Fibroblast of lung (primary cell): ENCODE measurements around the gene CLEC4G. TPM values are rescaled to one million over a fixed set of nuclear protein-coding genes. Genes with fewer than 3 reads are reported as not detected.

Experiments
- DNase-seq, 2 donors: peaks; one replicate each; pipeline versions ENCODE4 v3.0.0 to v3.0.0-alpha.2; 2010; ENCODE audit warnings: low read depth in 2 of 2
- H2AFZ ChIP-seq: 2 replicates; pipeline ENCODE4 v1.5.1; 2012; ENCODE audit warnings: low read length, control low read depth, inconsistent platforms
- H3K27ac ChIP-seq: 2 replicates; pipeline ENCODE4 v1.5.1; 2011; ENCODE audit warnings: low read length, control low read depth; ENCODE audit not compliant: insufficient read depth
- H3K27me3 ChIP-seq: 2 replicates; pipeline ENCODE4 v1.5.1; 2011; ENCODE audit warnings: mild to moderate bottlenecking, low read length; ENCODE audit not compliant: control insufficient read depth, insufficient read depth
- H3K36me3 ChIP-seq: 2 replicates; pipeline ENCODE4 v1.5.1; 2011; ENCODE audit warnings: low read length; ENCODE audit not compliant: control insufficient read depth, insufficient read depth
- H3K4me1 ChIP-seq: 2 replicates; pipeline ENCODE4 v1.5.1; 2011; ENCODE audit warnings: low read length; ENCODE audit not compliant: control insufficient read depth, insufficient read depth; ENCODE audit errors: extremely low read depth
- H3K4me2 ChIP-seq: 2 replicates; pipeline ENCODE4 v1.5.1; 2011; ENCODE audit warnings: low read length, control low read depth; ENCODE audit not compliant: insufficient read depth; ENCODE audit errors: extremely low read depth
- H3K4me3 ChIP-seq, 4 experiments: fragments of 200-600 bp in 1 of 4; sonication (generic) in 1 of 4; replicated peaks in 1 of 4; 2 replicates each; pipeline ENCODE4 v1.5.1; 2011 to 2016; ENCODE audit warnings: low read length in 4 of 4, low read depth in 3 of 4, mild to moderate bottlenecking in 3 of 4, control low read depth in 2 of 4, inconsistent platforms in 1 of 4, mixed read lengths in 1 of 4; ENCODE audit not compliant: insufficient read depth in 1 of 4; ENCODE audit errors: control extremely low read depth in 1 of 4
- H3K79me2 ChIP-seq: 2 replicates; pipeline ENCODE4 v1.5.1; 2012; ENCODE audit warnings: mild to moderate bottlenecking, low read length, inconsistent platforms; ENCODE audit not compliant: control insufficient read depth, insufficient read depth
- H3K9ac ChIP-seq: 2 replicates; pipeline ENCODE4 v1.5.1; 2011; ENCODE audit warnings: mild to moderate bottlenecking, low read length, control low read depth; ENCODE audit not compliant: insufficient read depth
- H3K9me3 ChIP-seq: 2 replicates; pipeline ENCODE4 v1.5.1; 2012; ENCODE audit warnings: low read depth, low read length; ENCODE audit not compliant: control insufficient read depth, insufficient read depth
- H4K20me1 ChIP-seq: 2 replicates; pipeline ENCODE4 v1.5.1; 2011; ENCODE audit warnings: low read length; ENCODE audit not compliant: control insufficient read depth, insufficient read depth; ENCODE audit errors: extremely low read depth
- CTCF ChIP-seq, 2 donors: IDR thresholded peaks in 1 of 2; conservative IDR thresholded peaks in 1 of 2; 1 replicate in 1 of 2; 2 replicates in 1 of 2; pipeline ENCODE4 v1.5.1; 2011 to 2012; ENCODE audit warnings: low read length in 2 of 2, control low read depth in 1 of 2, inconsistent platforms in 1 of 2, low read depth in 1 of 2, mild to moderate bottlenecking in 1 of 2
- EZH2 ChIP-seq: IDR thresholded peaks from 2 replicates; pipeline ENCODE4 v1.5.1; 2012; ENCODE audit warnings: low read length, control low read depth, mild to moderate bottlenecking; ENCODE audit errors: missing control alignments
- polyA plus RNA-seq, 2 donors: library from polyadenylated mRNA; depleted of rRNA in 1 of 2; stranded (reverse) in 1 of 2; unstranded in 1 of 2; fragments of >200 nt; gene quantifications; 2 replicates each; pipeline ENCODE4 v1.2.1, GENCODE V29; 2011 to 2012; ENCODE audit warnings: missing spikeins in 1 of 2
- total RNA-seq: library from RNA; depleted of rRNA; stranded (reverse); fragments of >200 nt; gene quantifications from 2 replicates; pipeline ENCODE4 v1.2.1, GENCODE V29; 2014

The CLEC4G gene
- total and polyA plus RNA-seq, 2 donors (not counting 1 experiment from before 2014, with no cell fraction given), result not detected

- H3K27ac ChIP-seq, result no peak overlapping the region
- H2AFZ ChIP-seq, result no peak overlapping the region
- H3K4me3 ChIP-seq, result no peak overlapping the region
- H3K9ac ChIP-seq, result no peak overlapping the region
- no peak overlapping the region for H3K4me2 ChIP-seq
- H3K27me3 ChIP-seq, result no peaks in the 10 kb centered on the region
- H3K4me1 ChIP-seq, result no peaks in the 10 kb centered on the region
- no peaks in the 10 kb centered on the region for H3K36me3 ChIP-seq
- no peaks in the 10 kb centered on the region for H3K9me3 ChIP-seq
- TF ChIP-seq CTCF (conservative IDR thresholded peaks at IDR 0.05 in 1 of 2, IDR thresholded peaks at IDR 0.05 in 1 of 2; ENCODE audit: low read depth in 1 of 2, low read length in 2 of 2) (no peak), EZH2 (no peak)
- DNase-seq, result no peak
- no peaks in the 10 kb centered on the region for H4K20me1 ChIP-seq
- H3K79me2 ChIP-seq, result no peaks in the 10 kb centered on the region
Measured at GRCh38 chr19:7725791-7726190, 6.1 kb downstream of the CLEC4G start.

GRCh38 chr19:7722231-7722651, 9.7 kb downstream of the CLEC4G start:
- Histone ChIP-seq H3K4me2 (no peak overlapping the region), H3K9me3 (no peaks in the 10 kb centered on the region), H3K27me3 (no peaks in the 10 kb centered on the region), H3K79me2 (no peaks in the 10 kb centered on the region), H3K4me1 (no peaks in the 10 kb centered on the region), H3K9ac (no peak overlapping the region), H3K36me3 (no peaks in the 10 kb centered on the region), H2AFZ (no peak overlapping the region), H3K27ac (no peak overlapping the region), H3K4me3 (no peak overlapping the region), H4K20me1 (no peaks in the 10 kb centered on the region)
- no peak for DNase-seq
- TF ChIP-seq CTCF (conservative IDR thresholded peaks at IDR 0.05 in 1 of 2, IDR thresholded peaks at IDR 0.05 in 1 of 2; ENCODE audit: low read depth in 1 of 2, low read length in 2 of 2), result no peak
- TF ChIP-seq EZH2, result no peak

- H3K9me3 ChIP-seq, result no peaks in the 10 kb centered on the region
- H3K27me3 ChIP-seq, result no peaks in the 10 kb centered on the region
- no peak overlapping the region for H3K4me3 ChIP-seq
- no peak overlapping the region for H3K4me2 ChIP-seq
- H3K27ac ChIP-seq, result no peak overlapping the region
- H2AFZ ChIP-seq, result no peak overlapping the region
- no peaks in the 10 kb centered on the region for H3K4me1 ChIP-seq
- TF ChIP-seq EZH2 (no peak), CTCF (conservative IDR thresholded peaks at IDR 0.05 in 1 of 2, IDR thresholded peaks at IDR 0.05 in 1 of 2; ENCODE audit: low read depth in 1 of 2, low read length in 2 of 2) (no peak)
- no peaks in the 10 kb centered on the region for H3K36me3 ChIP-seq
- H3K79me2 ChIP-seq, result no peaks in the 10 kb centered on the region
- no peak for DNase-seq
- H4K20me1 ChIP-seq, result no peaks in the 10 kb centered on the region
- H3K9ac ChIP-seq, result no peak overlapping the region
Measured at GRCh38 chr19:7720351-7720750, 11.6 kb downstream of the CLEC4G start.
